HL-60/S4 treated with retinoic acid at 250 ng/mL for 4 days and 3 days (cell line): Measurements from ENCODE around the gene PTPRN.

Experiments
- in situ Hi-C: fragments of 300-500 bp; cut with MboI; formaldehyde crosslinking; loops from 2 replicates; pipeline ENCODE4 v1.7.0; 2022; ENCODE audit warnings: low sequenced_read_pairs

PTPRN gene

DNA sequence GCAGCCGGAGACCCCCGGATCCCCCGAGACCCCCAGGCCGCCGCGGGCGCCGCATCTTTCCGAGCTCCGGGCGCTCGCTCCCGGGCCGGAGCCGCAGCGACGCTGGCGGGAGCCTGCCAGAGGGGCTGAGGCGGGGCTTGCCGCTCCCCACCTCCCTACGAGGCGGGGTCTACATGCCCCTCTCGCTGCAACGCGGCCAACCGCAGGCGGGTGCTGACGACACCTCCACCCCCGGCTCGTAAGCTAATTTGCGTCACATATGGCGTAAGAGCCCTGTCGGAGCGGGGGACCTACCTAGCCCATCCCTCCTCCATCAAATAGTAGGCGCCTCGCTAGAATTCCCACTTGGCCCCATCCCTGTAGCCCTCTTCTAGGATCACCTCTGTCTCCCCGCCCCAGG lies at the start of gene PTPRN:
TSS of gene PTPRN (minus strand) at position 124 of the 400 bp plus-strand sequence. CDS start at position 55, 69 bp downstream.
- in situ Hi-C loops = loop anchor here (25.0 kb wide), 1 partner anchor 272 kb away; the partner anchor contains the start of gene CFAP65

DNA sequence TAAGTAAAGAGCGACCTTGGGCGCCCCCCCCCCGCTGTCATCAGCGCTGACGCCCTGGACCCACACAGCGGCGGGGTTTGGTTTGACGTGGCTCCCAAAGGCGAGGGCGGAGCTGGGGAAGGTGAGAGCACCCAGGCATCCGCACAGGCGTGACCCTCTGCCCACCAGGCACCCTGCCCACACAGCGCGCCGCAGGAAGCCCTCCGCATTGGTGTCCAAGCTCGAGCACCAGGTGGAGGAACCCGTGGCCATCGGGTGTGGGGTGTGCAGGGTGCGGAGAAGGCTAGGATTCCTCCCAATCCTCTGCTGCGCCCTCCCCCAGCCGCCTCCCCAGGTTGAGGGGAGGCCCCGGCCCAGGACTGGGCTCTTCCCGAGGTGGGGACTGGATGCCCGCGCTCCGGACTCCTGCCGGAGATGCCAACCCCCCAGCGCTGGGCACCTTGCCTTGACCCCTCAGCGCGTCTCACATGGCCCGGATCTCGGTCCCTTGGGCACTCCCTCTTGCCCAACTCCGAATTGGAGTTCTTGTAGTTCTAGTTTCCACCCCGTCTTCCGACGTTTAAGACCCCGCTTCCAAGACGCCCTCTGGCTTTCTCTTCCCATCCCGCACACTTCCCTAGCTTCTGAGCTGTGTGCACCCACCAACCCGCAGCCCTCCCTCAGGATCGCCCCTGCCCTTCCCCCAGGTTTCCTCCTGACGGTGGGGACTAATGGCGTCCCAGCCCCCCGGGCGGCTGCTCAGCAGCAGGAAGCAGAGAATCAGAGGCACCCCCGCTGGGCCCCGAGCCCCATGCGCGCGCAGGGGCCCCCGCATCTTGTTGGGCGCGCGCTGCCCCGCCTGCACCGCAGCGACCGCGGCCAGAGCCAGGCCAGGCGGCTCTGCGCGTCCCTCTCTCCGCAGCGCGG lies 49.2 kb upstream of the PTPRN start:
- in situ Hi-C loops = no loop called here

DNA sequence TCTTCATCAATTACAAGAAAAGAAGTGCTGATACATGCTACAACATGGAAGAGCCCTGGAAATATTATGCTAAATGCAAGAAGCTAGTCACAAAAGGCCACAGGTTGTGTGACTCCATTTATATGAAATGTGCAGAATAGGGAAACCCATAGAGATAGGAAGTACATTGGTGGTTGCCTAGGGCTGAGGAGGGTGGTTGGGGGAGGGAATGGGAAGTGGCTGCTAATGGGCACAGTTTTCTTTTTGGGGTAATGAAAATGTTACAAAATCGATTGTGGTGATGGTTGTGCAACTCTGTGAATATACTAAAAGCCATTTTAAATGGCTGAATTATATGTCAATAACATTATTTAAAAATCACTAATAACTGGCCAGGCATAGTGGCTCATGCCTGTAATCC lies 47.6 kb upstream of the PTPRN start:
- in situ Hi-C loops = no loop called here

DNA sequence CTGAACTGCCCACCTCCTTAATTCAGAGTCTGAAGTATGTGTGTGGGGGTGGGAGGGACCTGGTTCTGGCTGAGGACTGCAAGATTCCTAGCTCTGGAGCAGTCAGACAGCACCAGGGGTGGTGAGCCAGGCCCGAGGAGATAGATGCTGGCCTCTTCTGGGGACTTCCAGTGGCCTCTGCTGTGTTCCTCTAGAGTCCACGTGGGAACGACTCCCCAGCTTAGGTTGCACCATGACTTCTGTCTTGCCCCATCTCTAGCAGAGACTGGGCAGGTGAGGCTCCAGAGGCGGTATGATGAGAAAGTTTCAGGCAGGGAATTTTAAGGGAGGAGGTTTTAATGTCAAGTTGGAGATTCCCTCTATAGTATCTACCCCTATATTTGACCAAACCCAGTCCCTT lies 45.4 kb upstream of the PTPRN start:
- in situ Hi-C loops = no loop called here

DNA sequence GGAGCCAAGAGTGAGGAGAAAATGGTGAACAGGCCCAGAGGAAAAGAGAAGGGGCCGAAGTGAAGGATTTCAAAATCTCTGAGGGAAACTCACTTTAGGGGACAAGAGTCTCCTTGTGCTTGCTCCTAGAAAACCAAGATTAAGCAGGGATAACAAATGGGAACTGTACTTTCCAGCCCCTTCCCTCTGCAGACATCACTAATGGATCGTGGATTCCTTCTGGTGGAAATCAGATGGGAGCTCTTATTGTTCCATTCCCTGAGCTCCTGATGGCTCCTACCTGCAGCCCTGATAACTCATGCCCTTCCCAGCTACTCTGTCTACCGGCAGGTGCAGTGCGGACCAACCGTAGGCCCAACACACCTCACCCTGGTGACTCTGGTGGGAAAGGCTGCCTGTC lies 43.9 kb upstream of the PTPRN start:
- in situ Hi-C loops = no loop called here

DNA sequence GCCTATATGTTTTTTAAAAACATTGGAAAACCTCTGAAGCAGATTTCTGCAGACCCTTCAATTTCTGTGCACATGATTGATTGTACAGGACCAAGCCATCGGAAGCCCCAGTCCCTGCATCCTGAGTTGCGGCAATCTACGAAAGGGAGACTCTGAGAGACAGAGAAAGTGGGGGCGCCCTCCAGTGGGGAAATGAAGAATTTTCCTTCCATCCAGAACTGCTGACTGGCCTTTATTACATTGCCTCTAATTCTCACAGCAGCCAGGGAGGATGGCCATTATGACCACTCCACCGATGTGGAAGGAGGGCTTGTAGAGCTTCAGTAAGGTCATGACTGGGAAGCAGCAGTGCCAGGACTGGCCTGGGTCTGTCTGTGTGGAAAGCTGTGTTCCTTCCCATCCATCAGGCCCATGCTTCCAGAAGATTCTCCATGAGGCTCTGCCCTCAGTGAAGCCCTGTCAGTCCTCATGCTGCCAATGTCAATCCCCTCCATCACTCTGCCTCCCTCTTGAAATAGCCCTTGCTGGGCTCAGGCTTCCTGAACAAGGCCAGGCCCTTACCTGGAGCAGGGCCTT lies 43.3 kb upstream of the PTPRN start:
- in situ Hi-C loops = no loop called here

DNA sequence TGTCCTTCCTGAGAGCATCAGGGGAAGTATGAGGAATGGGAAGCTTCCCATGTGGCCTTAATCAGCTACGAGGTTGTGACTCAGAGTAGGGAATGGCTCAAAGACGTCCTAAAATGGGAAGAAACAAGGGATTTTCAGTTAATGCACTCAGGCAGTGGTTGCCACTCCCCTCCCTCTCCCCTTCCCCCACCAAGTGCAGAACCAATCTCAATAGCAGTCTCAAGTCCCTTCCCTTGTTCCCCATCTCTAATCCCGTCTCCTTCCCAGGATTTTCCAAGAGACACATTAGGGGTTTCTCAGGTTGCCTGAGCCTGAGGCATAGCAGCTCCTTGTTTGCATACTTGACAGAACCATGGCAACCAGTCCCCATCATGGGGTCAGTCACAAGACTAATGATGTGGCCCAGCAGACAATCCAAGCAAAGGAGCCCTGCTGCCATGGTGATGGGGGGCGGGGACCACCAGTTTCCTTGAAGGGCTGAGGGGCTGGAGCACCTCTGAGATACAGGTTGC lies 41.6 kb upstream of the PTPRN start:
- in situ Hi-C loops = no loop called here

DNA sequence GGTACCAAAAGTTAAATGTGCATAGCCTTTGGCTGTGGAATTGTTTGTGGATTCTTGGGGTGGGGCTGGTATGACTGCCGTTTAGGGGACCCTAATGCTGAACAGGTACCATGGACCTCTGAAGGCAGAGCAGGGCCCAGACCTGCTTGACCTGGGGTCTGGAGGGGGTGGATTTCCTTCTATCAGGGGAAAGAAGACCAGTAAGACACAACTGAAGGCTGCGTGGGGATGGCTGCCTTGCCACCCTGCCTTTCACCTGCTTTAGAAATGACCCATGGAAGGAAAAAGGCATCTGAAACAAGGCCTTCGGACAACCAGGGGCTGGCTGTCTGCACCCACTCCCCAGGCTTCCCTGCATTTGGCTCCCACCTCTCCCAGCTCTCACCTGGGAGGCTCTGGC lies 41.0 kb upstream of the PTPRN start:
- in situ Hi-C loops = no loop called here

DNA sequence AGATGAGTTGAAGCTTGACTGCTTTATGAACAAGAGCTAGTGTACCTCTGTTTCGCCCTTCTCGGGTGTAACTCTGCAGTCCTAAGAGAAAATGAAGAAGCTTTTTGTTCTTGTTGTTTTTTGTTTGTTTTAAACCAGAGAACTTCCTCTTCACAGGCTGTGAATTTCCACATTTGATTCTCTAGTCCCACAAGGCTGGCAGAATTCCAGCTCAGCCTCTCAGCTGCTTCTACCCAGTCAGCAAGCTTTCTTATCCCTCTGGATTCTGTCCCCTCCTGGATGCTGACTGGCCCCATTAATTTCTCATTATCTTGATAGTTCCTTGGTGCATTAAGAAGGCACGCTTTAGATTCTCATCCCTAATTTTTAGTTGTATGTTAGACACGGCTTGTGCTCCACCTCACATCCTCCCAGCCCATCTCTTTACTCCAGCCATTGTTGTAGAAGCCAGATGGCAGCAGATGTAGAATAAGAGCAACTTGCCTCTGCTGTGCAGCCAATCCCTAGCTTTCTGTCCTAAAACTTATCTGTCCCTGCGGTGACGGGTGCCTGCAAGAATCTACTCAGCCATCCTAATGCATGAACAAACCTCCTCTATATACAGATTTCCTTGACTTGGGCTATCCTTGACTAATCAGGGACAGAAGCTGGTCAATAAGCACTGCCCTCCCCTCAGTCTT lies 35.7 kb upstream of the PTPRN start:
- in situ Hi-C loops = no loop called here

DNA sequence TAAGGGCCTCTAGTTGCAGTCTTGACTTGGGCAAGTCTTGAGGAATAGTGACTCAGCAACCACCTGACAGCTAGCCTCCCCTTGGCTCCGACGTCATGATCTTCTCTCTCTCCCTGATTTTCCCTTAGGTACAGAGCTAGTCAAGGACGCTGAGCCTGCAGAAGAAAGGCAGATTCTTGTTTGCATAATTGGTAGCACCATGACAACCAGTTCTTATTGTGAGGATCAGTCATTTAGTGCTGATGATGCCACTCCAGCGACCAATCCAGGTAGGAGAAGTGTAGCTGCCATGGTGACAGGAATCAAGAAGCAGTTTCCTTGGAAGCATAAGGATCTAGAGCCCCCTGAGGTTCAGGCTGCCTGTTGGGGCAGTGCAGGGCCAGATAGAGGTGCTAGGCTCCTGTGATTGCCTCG lies 26.2 kb upstream of the PTPRN start:
- in situ Hi-C loops = no loop called here

DNA sequence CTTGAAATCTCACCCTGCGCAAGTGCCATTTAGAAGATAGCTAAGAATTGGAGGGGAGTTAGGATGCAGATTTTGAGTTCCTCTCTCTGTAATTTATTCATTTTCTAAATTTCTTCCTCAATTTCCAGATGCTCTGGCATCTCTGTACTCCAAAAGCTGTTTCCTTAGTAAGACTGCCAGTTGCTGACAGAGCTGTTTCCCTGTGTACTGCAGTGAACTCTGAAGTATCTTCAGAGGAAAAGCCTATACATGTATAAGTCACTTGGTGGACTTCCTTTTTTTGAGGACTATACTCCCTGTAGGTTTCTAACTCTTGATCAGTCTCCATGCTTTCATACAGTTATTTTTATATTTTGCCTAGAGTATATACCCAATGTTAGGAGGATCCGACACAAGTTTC lies 24.9 kb upstream of the PTPRN start:
- in situ Hi-C loops = no loop called here

DNA sequence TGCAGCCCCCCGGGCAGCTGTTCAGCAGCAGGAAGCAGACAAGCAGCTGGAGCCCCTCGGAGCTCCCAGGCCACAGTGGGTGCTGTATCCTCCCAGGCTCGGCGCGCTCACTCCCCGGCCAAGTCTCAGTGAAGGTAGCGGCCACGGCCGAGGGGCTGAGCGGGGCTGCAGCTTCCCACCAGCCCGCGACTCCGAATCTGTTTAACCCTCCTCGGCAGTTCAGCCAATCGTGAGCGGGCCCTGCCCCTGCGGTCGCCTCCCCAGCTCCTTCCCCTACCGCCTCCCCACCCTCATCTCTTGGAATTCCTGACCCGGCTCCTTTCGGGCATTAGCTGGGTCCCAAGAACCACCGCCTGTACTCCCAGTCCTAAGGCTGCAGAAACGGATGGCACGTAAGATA lies 23.3 kb upstream of the PTPRN start, which contains the start of gene RESP18:
TSS of gene RESP18 (minus strand) at position 203 of the 400 bp plus-strand sequence.
- in situ Hi-C loops = no loop called here

DNA sequence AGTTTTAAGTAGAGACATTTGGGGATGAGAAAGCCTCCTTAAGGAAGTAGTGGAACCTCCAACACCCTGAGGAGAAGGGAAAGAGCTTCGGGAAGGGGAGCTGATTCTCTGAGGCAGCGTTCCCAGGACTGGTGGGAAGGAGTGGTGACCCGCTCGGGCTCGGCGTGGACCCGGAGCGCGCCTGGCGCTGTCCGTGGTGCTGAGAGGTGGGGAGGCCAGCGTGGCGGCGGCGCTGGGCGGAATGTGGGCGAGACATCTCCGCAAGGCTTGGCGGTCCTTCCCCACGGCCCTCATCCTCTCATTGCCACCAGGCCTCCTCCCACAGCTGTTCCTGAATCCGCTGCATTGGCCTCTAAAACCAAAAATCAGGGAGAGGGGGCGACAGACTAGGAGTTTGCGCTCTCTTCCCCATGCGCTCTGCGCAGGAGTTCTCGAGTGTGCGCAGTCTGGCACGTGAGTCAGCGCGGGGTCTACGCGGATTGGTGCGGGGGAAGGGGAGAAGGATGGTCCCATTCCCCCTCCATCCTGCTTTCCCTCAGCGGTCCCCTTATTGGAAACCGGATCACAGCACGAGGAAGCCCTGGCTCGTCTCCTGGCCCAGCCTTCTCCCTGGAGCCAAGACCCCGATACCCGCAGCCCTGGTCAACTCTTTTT lies 22.5 kb upstream of the PTPRN start:
- in situ Hi-C loops = no loop called here

DNA sequence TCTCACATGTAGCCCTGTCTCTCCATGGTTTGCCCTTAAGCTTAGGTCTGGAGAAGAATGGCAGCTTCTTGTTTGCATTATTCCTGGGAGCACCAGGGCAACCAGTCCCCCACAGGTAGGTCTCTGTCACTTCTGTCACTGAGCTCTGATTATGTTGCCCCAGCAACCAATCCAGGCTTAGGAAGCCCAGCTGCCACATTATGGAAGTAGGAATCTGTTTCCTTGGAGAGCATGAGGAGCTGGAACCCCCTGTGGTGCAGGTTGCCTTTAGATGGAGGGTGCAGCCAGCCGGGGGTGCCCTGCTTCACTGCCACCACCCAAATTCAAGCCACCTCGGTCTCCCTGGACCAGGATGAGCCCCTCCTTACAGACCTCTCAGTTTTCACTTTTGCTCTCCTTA lies 18.5 kb upstream of the PTPRN start:
- in situ Hi-C loops = no loop called here

DNA sequence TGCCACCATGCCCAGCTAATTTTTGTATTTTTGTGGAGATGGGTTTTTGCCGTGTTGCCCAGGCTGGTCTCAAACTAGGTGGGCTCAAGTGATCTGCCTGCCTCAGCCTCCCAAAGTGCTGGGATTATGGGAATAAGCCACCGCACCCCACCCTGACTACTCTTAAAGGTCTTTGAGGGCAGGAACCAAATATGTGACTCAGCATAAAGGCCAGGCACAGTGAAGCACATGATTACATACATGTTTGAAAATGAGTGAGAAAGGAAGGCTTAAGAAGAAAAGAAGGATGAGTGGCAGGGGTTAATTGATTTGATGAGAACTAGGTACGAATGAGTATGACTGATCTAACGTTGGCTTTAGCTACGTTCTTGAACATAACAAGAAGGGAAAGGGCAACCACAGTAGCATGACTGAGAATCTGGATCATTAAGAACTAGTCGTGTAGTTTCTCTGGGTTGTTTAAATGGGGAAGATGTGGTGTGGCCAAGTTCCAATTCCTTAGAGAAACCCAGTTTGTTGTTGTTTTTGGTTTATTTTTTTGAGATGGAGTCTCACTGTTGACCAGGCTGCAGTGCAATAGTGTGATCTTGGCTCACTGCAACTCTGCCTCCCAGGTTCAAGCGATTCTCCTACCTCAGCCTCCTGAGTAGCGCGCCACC lies 16.6 kb upstream of the PTPRN start:
- in situ Hi-C loops = no loop called here

DNA sequence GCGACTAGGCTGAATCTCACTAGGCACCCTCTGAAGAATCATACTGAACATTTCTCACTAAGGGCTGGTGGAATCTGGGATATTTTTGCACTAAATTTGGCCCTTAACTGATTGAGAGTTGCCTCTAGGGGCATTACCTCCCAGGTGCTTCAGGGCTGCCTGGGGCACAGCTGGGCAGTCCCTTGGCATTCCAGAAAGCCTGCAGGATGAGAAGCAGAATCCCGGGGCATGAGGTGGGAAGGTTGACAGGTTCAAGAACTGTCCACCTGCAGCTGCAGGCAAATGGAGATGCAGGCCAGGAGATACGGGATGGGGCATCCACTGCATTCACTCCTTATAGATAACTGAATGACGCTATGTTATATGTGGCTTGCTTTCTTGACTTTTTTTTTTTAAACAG lies 15.9 kb upstream of the PTPRN start:
- in situ Hi-C loops = no loop called here

DNA sequence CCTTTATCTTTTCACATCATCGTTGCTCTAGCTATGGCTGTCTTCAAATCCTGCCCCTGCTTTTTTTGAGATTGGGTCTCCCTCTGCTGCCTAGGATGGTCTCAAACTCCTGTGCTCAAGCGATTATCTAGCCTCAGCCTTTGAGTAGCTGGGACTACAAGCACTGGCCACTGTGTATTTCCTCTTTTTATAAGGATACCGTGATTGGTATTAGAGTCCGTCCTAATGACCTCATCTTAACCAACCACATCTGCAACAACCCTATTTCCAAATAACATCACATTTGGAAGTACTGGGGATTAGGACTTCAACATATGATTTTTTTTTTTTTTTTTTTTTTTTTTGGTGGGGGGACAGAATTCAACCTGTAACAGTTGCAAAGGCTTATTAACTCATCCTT lies 14.2 kb upstream of the PTPRN start:
- in situ Hi-C loops = loop anchor here (25.0 kb wide), 1 partner anchor 286 kb away; the partner anchor contains the start of gene CFAP65

DNA sequence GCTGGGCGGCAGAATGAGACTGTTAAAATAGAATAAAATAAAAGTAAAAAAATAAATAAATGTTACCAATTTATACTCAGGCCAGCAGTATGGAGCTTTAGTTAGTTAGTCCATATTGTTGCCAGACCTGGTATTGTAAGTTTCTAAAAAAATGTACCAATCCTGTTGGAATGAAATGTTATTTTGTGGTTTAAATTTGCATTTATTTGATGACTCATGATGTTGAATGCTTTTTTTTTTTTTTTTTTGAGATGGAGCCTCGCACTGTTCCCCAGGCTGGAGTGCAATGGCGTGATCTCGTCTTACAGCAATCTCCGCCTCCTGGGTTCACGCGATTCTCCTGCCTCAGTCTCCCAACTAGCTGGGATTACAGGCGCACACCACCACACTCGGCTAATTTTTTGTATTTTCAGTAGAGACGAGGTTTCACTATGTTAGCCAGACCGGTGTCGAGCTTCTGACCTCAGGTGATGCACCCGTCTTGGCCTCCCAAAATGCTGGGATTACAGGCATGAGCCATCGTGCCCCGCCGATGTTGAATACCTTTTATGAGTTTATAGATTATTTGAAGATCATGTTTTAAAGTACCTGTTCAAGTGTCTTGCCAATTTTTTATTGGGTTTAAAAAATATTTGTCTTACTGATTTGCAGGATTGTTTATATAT lies 5.7 kb upstream of the PTPRN start:
- in situ Hi-C loops = loop anchor here (25.0 kb wide), 1 partner anchor 278 kb away; the partner anchor contains the start of gene CFAP65

DNA sequence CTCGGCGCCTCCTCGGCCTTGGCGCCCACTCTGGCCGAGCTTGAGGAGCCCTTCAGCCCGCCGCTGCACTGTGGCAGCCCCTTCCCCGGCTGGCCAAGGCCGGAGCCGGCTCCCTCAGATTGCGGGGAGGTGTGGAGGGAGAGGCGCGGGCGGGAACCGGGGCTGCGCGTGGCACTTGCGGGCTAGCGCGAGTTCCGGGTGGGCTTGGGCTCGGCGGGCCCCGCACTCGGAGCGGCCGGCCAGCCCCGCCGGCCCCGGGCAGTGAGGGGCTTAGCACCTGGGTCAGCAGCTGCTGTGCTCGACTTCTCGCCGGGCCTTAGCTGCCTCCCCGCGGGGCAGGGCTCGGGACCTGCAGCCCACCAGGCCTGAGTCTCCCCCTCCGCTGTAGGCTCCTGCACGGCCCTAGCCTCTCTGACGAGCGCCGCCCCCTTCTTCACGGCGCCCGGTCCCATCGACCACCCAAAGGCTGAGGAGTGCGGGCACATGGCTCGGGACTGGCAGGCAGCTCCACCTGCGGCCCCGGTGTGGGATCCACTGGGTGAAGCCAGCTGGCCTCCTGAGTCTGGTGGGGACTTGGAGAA lies 3.6 kb upstream of the PTPRN start:
- in situ Hi-C loops = loop anchor here (25.0 kb wide), 1 partner anchor 275 kb away; the partner anchor contains the start of gene CFAP65
